ENCODE measurements around the gene PAGR1.
"Not testable (repeated sequence)": the region's sequence is repeated elsewhere in the genome, so short reads cannot be mapped to it uniquely, and the experiment has no call there.

The PAGR1 gene

GRCh38 chr16:29813644-29814562 is 2.0 kb upstream of the PAGR1 start:
- no peak for FAIRE-seq

GRCh38 chr16:29814592-29814991 is 1.4 kb upstream of the PAGR1 start:
- FAIRE-seq: no peak

DNA sequence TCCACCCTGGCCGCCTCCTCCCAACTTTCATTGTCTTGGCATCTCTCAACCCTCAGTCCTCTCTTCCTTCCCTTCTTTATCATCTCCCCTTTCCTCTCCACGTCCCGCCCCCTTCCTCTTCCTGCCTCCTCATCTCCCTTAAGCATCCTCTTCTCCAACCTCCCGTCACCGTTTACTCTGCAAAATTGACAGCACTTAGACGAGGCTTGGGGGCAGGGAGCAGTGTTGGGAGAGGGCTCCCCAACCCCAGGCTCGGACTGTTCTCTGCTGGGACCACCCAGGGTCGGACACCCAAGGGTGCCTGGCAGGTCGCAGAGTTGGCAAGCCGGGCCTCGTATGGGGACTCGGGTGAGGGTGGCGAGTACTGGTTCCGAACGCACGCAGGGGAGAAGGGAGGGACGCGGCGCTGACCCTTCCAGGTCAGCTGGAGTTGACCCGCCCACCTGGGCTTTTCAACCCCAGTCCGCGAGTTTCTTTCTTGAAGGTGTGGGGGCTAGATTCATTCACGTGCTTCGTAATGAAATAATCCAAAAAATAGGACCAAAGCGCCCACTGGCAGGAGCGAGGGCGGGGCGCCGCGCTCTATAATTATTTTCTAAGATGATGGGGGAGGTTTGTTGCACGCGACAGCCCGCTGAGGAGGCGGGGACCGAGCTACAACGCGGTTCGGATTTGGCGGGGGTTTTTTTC is 775 bp upstream of the PAGR1 start:
- FAIRE-seq: no peak

DNA sequence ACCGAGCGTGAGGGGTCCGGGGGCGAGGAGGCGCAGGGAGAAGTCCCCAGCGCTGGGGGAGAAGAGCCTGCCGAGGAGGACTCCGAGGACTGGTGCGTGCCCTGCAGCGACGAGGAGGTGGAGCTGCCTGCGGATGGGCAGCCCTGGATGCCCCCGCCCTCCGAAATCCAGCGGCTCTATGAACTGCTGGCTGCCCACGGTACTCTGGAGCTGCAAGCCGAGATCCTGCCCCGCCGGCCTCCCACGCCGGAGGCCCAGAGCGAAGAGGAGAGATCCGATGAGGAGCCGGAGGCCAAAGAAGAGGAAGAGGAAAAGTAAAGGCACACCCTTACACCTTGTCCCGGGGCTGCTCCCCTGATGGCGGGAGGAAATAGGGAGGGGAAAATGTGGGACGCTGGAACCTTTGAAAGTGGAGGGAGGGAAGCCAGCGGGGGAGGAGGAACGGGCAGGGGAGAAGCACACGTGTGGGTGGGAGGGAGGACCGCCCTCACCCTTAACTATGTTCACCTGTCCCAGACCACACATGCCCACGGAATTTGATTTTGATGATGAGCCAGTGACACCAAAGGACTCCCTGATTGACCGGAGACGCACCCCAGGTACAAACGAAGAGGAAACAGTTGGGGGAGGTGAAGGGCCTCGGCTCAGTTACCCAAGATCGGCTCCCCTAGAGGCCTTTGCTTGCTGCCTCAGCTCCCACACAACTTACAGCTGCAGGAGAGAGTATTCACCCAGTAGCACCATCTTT is 916 bp downstream of the PAGR1 start:
- no peak for FAIRE-seq

GRCh38 chr16:29818082-29818481 is 2.1 kb downstream of the PAGR1 start:
- no peak for FAIRE-seq

DNA sequence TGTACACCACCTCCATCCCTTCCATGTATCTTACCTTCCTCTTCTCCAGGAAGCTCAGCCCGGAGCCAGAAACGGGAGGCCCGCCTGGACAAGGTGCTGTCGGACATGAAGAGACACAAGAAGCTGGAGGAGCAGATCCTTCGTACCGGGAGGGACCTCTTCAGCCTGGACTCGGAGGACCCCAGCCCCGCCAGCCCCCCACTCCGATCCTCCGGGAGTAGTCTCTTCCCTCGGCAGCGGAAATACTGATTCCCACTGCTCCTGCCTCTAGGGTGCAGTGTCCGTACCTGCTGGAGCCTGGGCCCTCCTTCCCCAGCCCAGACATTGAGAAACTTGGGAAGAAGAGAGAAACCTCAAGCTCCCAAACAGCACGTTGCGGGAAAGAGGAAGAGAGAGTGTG is 3.6 kb downstream of the PAGR1 start:
- FAIRE-seq: no peak

GRCh38 chr16:29820271-29820701 is 4.3 kb downstream of the PAGR1 start, which contains the start of gene MVP:
TSS of gene MVP (plus strand) at chr16:29820462. CDS start at chr16:29830550, 10,088 bp downstream.
- FAIRE-seq: no peak

DNA sequence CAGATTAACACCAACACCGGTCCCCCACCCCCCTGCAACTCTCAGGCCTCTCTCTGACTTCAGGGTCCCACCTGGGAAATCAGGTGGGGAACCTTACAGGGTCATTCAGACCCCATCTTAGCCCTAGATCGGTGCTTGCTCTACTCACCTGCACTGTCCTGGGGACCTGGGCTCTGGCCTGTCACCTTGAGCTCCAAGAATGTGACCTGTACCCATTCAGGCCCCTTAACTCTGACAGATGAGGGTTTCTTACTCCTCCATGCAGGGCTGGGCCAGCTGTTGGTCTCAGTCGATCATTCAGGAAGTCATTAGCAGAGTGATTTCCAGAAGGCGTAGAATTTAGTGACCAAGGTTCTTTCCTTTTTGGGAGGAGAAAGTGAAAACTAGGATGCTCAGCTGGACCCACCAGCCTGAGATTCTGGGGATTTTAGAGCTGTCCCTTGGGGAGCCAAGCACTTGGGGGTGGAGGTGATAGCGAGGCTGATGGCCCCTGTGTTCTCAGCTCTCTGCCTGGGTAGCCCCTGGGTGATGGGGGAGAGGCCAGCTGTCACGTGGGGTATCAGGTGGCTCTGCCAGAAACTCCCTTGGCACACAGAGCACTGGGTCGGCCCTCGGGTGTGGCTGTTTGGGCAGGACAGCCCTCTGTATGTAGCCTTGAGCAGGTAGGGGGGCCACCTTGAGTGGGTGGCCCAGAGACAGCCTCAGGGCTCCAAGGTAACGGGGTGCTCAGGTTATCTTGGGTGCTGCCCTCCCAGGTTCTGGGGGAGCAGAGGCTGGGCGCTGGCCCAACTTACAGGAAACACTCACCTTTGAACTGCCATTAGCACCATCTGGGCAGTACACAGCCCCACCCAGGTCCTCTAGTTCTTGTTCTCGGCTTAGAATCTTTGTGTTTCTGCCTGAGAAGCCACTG is 5.0 kb downstream of the PAGR1 start:
- FAIRE-seq: no peak

GRCh38 chr16:29821643-29822115 is 5.7 kb downstream of the PAGR1 start:
- no peak for FAIRE-seq

GRCh38 chr16:29824589-29825144 is 8.7 kb downstream of the PAGR1 start:
- no peak for FAIRE-seq

- FAIRE-seq: no peak
Observed at GRCh38 chr16:29825145-29826044, 9.4 kb downstream of the PAGR1 start.

DNA sequence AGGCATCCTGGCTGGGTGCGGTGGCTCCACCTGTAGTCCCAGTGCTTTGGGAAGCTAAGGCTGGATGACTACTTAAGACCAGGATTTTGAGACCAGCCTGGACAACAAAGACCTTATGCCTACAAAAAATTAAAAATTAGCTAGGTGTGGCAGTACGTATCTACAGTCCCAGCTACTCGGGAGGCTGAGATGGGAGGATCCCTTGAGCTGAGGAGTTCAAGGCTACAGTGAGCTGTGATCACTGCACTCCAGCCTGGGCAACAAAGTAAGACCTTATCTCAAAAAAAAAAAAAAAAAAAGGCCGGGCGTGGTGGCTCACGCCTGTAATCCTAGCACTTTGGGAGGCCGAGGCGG is 10.4 kb downstream of the PAGR1 start:
- FAIRE-seq: no peak

GRCh38 chr16:29830774-29831173 is 14.8 kb downstream of the PAGR1 start:
- FAIRE-seq: no peak

DNA sequence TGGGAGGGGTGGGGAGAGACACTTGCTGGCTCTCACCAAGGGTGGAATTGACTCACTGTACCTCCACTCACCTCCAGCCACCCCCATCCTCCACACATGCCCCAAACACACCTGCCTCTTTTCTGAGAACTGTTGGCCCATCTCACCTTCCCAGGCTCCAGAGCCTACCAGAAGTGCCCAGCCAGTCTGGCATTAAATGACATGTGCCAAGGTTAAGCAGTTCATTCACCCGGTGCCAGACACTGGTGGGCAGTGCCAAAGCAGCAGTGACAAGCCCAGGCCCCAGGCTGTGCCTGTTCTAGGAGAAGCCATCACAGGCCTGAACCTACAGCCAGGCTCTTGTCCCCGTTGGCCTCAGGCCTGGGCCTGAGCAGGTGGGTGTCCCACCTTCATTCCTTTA is 15.5 kb downstream of the PAGR1 start:
- no peak for FAIRE-seq

DNA sequence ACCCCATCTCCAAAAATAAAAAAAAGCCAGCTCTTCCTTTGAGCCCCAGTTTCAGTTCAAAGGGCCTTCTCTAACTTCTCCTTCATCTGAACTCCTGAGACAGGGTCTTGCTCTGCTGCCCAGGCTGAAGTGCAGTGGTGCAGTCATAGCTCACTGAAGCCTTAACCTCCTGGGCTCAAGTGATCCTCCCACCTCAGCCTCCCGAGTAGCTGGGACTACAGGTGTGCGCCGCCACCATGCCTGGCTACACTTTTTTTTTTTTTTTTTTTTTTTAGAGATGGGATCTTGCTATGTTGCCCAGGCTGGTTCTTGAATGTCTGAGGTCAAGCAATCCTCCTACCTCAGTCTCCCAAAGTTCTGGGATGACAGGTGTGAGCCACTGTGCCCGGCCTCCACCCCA is 17.3 kb downstream of the PAGR1 start:
- not testable (repeated sequence) for FAIRE-seq

DNA sequence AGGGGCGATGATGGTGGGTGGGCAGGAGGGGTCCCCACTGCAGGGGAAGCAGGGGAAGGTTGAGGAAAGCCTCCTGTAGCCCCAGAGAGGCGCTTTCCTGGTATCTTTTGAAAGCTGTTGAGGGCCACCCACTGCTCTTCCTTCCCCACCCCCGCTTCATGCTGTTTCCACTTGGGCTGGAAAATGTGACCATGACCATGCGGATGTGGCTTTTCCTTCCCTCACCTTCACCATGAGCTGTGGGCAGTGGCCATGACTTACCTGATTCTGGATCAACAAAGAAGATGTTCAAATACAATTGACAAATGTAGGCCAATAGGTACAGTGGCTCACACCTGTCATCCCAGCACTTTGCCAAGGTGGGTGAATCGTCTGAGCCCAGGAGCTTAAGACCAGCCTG is 18.1 kb downstream of the PAGR1 start:
- no peak for FAIRE-seq

- FAIRE-seq: no peak
Observed at GRCh38 chr16:29835926-29836325, 20.0 kb downstream of the PAGR1 start.

GRCh38 chr16:29836623-29837022 is 20.7 kb downstream of the PAGR1 start:
- FAIRE-seq: no peak

- no peak for FAIRE-seq
Observed at GRCh38 chr16:29837841-29838240, 21.9 kb downstream of the PAGR1 start.

DNA sequence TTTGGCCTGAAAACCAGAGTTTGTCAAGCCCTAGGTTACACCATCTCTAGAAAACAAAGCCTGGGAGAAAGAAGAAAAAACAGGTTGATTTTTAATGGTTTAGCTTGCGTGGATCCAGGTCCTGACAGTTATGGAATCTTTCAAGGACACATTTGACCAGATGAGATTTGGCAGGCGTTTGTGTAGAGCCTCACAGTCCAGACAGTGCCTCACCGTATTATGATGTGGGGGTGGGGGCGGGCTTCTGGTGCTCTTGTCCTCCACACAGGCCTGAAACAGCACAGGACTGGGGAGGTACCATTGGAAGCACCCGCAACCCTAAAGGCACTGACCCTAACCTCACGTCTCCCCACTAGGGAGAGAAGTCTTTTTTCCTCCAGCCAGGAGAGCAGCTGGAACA is 23.9 kb downstream of the PAGR1 start:
- no peak for FAIRE-seq

- no peak for FAIRE-seq
Observed at GRCh38 chr16:29840240-29840639, 24.3 kb downstream of the PAGR1 start.
